Fibroblast of skin of abdomen (primary cell): ENCODE measurements around the gene VEPH1.
A peak's percentile ranks its signal among the peaks of the same experiment; 100 is the strongest.

Source experiments
- DNase-seq: peaks from one replicate; pipeline ENCODE4 v3.0.0-alpha.2; 2013

The VEPH1 gene

DNA sequence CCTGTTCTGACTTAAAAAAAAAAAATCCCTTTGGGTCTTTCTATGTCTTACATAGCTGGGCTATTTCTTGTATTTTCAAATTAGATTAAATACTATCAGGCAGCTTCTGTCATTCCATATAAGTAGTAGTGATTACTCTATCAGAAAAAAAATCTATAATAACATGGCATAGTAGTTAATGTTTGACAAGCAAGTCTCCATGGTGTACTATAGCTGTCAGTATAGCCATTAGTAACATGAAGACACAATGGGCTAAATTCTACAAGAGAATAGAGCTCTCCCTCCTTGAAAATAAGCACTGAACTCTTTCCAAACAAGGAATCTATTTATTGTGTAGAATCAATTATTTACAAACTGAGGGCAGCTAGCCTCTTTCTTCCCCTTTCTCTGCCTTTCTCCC lies 19.4 kb upstream of the VEPH1 start:
- DNase-seq = no peak

DNA sequence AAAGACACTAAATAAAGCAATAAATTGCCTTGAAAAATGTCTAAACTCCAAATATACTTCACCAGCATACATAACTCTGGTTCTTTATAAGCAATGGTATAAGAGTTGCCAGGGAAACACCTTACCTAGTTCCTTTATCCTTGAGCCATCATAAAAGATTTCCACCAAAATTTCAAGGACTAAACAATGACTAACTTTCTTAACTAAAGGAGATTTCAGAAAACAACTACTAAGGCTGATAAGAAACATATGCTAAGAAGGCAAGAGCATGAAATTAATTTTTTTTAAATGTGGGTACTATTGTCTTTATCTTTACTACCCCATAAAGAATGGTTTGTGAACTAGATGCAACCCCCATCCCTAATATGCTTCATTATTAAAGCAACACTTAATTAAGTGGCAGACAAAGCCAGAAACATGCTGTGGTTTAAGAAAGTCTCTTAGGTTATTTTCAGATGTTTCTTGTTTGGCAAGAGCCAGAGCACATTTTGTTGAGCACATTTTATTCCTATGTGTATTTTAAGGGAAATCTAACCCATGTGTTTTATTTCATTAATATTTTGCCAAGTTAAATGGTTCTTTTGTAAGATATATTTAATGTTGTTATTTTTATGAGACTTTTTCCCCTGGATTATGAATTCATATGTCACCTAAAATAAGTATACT lies 17.4 kb upstream of the VEPH1 start:
- DNase-seq = no peak

DNA sequence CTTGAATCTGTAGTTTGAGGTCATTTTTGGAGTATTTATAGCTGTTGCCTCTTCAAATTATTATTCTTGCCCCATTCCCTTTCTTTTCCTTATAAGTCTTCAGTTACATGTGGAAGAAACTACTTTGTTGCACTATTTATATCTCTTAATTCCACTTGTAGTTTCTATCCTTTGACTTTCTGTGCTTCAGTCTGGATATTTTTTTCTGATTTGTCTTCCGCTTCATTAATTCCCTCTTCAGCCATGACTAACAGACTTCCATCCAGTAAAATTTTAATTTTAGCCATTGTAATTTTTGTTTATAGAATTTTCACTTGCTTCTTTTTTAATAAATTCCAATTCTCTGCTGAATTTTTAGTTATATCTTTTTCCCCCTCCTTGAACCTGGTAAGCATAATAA lies 15.7 kb upstream of the VEPH1 start:
- DNase-seq = no peak

DNA sequence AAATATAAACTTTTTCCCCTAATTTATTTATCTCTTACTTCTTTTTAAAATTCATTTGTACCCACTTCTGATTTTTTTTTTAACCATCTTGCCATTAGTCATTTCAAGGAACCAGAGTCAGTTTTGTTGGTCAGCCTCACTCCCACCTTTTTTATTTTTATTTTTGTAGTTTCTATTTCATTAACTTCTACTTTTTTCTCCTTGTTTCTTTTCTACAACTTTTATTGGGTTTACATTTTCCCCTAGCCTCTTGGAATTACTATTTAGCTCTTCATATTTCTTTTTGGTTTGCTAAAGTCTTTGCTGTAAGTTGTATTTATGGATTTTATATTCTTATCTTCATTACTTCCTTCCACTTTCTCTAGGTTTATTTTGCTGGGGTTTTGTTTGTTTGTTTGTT lies 13.7 kb upstream of the VEPH1 start:
- DNase-seq = no peak

DNA sequence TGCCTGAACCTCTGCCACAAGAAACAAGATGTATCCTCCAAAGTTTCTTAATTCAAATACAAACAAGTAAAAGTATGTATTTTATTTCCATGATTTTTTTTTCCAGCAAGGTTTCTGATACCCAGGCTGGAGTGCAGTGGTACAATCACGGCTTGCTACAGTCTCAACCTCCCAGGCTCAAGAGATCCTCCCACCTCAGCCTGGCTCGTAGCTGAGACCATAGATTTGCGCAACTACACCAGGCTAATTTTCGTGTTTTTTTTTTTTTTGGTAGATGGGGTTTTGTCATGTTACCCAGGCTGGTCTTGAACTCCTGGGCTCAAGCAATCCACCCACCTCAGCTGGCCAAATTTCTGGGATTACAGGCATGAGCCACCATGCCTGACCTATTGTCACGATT lies 12.2 kb upstream of the VEPH1 start:
- DNase-seq = no peak

DNA sequence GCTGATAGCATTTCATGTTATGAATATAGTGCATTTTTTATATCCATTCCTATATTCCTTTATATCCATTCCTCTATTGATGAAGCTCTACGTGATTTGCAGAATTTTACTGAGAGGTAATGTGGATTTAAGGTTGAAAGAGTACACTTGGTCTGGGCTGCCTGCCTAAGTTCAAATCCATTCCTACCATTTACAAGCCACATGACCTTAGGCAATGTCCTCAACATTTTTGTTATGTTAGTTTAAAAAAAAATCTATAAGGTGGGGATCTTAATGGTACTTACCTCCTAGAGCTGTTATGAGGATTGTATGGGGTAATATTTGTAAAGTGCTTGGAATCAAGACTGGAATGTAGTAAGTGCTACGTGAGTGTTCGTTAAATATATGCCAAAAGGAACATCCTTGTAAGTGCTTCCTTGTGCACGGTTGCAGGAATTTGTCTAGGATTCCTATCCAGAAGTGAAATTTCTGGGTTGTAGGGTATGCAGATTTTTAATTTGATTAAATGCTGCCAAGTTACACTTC lies 11.2 kb upstream of the VEPH1 start:
- no peak for DNase-seq

DNA sequence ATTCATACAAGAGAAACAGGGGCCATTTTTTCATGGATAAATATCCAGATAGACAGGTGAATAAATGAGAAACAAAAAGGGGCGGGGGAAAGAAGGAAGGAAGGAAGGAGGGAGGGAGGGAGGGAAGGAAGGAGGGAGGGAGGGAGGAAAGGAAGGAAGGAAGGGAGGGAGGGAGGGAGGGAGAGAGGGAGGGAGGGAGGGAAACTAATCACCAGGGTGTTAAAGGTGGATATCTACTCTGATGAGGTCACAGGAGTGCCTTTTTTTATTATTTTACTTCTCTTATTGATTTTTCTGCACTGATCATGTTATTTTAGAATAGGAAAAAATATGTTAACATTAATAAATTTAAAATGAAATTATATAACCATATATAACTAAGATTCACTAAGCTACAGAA lies 10.4 kb upstream of the VEPH1 start:
- no peak for DNase-seq

DNA sequence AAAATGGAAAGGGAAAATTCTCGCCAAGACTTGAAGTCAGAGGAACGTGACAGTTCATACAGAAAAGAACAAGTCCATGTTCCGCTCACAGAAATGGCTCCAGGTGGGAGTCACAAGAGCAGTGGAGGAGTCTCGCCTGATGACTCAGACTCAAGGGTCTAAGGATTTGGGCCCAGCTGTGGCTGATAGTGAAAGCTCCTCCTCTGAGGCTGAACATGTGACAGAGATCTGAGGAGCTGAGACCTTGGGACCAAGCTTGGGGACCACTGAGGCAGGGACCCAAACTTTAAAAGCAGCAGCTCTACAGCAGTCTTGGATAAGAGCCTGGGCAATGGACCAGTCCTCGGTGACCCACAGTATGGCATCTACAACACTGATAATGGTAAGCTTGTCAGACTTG lies 9.3 kb upstream of the VEPH1 start:
- no peak for DNase-seq

DNA sequence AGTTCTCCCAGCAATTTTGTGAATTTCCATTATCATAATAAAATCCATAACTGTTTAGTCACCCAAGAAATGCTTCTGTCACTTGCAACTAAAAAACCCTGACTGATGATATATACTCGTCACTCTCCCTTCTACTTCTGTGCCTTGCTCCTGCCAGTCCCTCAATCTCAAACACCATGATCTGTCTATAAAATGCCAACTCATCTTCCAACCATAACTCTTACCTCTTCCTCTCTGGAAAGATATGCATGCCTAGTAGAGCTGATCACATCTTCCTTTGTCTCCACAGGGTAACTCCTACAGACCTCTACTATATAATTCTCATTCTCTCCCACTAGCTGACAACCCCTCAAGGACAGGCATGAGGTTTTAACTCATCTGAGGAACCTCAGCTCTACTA lies 5.2 kb upstream of the VEPH1 start:
- DNase-seq = no peak

DNA sequence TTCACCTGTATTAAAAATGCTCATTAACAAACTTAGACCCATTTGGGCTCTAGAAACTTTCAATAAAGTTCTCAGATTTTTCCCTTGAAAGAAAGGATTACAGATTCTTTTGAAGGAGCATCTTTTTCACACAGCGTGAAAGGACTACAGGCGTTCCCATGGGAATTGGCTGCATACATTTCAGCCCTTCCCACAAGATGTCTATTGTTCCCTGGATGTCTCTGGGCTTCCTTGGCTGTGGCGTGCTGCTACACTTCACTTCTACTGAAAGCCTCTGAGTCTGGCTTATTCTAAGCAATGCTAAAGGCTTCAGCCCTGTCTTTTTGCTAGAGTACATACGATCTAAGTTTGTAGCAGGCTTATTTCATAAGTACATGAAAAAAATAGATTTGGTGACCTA lies 1.4 kb downstream of the VEPH1 start:
- DNase-seq = no peak

DNA sequence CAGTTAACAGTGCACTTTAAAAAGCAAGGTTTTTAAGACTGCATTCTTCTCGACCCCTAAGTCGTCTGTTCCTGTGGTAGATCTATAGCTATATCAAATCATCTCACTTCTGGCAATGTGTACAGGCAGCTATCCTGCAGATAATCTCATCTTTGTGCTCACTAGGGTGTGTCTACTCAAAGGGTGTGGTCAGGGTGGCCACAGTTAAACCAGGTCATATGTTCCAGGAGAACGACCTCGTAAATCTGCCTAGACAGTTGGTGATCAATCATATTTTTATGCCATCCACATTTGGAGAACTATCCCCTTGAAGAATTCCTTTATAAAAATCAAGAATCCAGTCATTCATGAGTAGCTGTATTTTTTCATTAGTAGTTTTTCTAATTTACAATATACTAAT lies 3.0 kb downstream of the VEPH1 start:
- no peak for DNase-seq

DNA sequence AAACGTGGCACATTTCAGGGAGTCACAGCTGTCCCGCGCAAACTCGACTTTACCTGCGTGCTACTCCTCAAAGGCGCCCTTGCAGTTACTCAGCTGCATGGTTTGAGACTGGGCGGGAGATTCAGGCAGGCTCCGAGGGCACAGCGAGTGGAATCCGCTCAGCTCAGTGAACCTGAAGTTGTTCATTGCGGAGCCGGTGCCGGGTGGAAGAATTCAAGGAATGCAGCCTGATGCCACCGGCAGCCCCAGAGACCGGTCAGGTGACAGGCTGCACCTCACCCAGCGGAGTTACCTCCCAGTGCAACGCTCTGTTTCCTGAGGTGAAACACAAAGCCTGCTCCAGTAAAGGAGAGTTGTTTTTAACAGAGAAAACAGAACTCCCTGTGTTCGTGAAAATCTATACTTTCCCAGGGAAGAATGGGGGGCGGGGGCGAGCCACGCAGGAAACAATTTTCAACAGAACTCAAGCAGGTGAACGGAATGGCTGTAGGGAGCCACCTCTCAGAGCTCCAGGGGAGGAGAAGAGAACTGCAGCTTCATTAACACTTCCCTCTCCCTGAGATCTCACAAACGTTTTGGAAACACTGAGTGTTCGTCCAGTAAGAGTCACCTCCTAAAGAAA lies 3.8 kb downstream of the VEPH1 start:
- DNase-seq = no peak

DNA sequence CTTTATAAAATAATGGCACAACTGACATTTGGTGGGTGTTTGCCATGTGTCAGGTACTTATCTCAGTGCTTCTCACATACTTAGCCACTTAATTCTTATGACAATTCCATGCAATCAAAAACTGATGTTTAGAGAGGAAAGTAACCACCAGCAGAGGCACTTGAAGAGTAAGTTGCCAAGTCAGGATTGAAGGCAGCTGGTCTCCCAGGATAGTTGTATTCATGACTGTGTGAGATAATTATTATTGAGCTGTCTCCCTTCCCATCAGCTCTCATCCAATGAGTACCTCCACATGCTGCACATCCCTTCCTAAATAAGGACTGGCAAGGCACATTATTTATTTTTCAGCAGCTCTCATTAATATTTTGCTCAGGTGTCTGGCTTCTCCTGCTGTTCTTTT lies 4.8 kb downstream of the VEPH1 start:
- no peak for DNase-seq

DNA sequence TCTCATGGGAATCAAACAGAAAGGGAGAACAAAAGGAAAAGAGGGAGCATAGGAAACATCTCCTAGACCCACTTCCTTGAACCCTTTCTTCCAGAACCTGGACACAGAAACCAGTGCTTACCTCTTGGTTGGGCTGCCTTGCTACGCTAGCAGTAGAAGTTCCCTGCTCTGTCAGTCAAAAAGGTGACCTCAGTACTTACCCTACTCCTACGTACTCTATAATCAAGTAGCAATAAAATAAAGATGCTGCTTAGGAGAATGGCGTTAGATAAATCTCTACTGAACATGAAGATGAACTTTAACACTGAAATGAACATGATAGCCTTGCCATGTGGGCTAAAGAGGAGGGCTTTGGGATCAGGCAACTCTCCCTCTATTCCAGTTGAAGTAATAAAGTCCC lies 7.4 kb downstream of the VEPH1 start:
- no peak for DNase-seq

DNA sequence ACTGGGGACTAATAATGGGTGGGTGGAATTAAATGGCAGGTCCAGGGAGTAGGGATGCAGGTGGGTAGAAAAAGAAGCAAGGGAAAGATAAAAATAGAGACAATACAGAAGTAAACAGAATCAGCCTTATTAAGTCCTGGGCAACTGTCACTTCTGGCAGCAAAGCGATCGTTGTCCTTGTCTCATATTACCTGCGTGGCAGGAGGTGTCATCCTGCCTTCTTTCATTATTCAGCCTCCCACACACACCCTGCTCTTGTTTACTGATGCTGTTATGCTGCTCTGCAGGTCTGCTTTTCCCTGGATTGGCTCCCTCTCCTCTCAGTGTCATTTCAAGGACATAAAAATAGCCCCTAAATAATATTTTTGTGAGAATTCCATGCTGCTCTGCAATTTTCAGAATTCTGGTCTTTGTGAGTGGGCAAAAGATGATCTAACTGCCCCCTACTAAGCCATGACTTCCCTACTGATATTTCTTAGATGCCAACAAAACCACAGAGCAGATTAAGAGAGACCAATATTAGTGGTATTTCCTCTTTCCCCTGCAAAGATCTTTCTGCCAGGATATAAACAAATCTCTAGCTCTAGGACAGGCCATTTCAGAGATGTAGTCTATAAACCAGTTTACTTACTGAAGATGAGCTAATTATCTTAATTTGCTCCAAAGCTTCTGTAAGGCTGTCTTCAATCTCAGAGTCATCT lies 8.5 kb downstream of the VEPH1 start:
- no peak for DNase-seq

DNA sequence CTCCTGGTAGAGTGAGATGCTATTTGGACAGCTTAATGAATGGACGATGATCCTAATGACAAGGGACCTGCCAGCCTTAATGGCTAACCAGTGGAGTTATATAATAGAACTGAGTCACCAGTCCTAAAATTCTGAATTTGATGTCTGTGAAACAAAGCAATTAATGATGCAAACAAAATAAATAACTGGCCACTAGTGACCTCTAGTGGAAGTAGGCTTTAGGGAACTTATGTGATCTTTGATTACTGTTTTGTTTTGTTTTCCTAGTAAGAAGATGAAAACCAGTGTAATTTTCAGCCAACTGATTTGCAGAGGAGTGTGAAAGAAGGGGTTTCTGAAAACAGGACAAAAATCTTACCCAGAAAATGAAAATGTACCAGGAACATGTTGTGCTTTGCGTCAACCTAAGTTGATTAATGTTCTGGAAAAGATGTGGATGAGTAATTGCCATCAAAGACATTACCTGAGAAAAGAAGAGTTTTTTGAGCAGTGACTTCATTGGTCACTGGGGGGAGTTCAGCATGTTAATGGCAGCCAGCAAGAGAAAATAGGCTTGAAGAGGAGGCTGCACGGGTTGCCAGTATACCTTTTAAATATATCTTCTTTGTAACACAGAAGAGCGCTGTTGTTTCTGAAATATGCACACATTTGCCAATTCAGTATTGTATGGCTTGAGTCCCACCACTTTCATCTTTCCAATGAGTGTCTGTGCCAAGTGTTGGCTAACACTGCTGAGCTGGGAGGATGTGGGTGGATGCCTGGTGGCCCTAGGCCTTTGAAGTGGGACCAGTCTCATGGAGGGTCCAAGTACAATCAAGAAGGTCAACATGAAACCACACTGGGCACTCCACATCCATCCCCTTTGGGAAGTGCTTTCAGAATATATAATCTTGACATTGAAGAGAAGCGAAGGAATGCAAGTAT lies 9.3 kb downstream of the VEPH1 start:
- peak; percentile 70 for DNase-seq

DNA sequence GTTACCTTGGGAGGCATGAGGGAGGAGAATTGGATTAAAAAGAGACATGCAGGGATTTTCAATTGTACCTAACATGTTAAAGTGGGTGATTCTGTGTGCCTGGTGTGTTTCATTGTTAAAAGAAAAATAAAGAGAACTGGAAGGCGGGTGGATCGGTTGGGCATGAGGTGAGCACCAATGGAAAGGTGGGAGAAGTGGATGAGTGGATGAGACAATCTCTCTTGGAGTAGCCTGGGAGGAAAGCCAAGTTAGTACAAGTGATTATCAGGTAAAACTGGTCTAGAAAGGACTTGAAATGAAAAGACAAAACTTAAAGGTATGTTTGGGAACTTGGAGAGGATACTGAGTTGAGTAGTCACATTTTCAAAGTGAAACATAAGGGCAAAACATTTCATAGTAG lies 12.1 kb downstream of the VEPH1 start:
- DNase-seq = no peak

DNA sequence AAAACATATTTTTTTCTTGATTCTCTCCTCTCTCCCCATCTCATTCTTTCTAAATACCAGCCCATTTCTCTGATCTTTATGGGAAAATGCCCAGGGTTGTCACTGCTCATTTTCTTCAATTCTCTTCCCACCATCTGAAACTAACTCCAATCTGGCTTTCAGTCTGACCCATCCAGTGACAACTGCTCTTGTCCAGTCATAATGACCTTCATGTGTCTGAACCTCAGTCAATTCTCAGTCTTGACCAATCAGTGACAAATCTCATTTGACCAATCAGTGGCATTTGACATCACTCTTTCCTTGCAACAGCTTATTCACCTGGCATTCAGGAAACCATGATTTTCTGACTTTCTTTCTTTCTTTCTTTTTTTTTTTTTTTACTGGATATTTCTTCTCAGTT lies 15.1 kb downstream of the VEPH1 start:
- no peak for DNase-seq

DNA sequence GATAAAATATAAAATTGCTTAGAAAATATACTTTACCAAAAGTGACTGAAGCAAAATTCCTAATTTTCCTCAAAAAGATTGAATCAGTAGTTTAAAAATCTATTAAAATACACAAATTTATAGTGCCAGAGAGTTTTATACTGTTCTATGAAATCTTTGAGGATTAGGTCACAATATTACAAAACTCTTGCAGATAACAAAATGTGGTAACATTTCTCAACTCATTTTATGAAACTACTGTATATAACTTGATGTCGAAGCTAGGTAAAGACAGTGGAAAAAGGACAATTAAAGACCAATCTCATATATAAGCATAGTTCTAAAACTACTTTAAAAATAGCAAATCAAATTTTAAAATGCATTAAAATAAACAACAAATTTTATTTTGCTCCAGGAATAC lies 15.9 kb downstream of the VEPH1 start:
- no peak for DNase-seq

DNA sequence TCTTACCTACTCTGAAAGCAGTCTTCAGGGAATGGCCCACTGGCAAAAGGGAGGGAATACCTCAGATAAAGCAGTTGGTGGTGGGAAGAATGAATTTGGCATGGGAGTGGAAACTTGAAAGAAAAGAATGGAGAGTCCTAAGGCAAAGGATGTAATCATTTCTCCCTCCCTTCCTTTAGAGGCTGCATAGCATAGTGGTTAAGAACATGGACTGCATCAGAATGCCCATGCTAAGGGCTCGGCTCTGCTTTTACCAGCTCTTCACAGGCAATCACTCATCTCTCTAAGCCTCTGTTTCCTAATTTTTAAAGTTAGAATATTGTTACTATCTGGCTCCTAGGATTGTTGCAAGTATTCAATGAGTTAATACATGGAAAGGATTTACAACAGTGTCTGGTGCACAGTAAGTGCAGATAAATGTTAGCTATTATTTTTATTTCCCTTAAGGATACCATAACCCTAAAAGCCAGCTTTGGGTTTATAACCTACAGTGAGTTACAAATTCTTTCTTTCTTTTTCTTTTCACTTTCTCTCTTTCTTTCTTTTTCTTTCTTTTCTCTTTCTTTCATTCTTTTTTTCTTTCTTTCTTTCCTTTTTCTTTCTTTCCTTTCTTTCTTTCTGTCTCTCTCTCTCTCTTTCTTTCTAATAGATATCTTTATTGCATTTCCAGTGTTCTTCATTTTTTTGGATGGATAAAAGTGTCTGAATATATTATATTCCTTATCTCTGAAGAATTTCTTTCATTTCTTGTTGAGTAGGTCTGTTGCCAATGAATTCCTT lies 23.6 kb downstream of the VEPH1 start:
- DNase-seq = no peak

DNA sequence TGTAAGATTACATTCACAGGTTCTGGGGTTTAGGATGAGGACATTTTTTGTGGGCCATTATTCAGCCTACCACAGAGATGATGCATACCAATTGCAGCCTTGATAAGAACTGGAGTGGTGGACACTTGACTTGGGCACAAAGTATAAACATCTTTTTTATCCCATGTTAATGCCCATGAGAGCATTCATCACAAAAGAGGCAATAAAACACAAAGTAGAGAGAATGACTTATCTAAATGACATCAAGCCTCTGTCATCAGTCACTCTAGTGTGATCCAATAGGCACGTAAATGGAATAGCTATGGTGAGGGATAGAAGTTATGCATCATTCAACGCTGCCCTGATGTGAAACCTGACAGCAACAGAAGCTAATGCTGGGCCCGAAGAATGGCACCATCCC lies 25.8 kb downstream of the VEPH1 start:
- DNase-seq = no peak

DNA sequence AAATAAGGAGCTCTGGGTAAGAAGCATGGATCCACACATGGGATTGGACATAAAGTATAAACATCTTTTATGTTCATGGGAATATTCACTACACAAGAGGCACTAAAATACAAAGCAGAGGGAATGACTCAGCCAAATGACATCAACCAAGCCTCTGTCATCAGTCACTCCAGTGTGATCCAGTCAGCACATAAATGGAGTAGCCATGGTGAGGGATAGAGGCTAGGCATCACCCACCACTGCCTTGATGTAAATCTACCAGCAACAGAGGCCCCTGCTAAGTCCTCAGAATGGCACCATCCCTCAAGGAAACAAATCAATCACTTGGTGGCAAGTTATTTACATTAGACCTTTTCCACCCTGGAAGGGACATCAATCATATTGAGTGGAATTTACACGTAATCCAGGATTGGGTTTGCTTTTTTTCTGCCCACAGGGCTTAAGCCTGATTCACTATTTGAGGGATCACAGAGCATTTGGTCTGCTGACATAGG lies 27.2 kb downstream of the VEPH1 start:
- peak; percentile 68 for DNase-seq
